NCI-H128 (cell line): ENCODE measurements around the gene PRIM1.
"Not testable (repeated sequence)": the region's sequence is repeated elsewhere in the genome, so short reads cannot be mapped to it uniquely, and the experiment has no call there.

ENCODE experiments used
- DNase-seq: peaks from one replicate; lab custom pipeline; 2025; ENCODE audit not compliant: unreplicated experiment; lab: John Stamatoyannopoulos, UW

The PRIM1 gene

DNA sequence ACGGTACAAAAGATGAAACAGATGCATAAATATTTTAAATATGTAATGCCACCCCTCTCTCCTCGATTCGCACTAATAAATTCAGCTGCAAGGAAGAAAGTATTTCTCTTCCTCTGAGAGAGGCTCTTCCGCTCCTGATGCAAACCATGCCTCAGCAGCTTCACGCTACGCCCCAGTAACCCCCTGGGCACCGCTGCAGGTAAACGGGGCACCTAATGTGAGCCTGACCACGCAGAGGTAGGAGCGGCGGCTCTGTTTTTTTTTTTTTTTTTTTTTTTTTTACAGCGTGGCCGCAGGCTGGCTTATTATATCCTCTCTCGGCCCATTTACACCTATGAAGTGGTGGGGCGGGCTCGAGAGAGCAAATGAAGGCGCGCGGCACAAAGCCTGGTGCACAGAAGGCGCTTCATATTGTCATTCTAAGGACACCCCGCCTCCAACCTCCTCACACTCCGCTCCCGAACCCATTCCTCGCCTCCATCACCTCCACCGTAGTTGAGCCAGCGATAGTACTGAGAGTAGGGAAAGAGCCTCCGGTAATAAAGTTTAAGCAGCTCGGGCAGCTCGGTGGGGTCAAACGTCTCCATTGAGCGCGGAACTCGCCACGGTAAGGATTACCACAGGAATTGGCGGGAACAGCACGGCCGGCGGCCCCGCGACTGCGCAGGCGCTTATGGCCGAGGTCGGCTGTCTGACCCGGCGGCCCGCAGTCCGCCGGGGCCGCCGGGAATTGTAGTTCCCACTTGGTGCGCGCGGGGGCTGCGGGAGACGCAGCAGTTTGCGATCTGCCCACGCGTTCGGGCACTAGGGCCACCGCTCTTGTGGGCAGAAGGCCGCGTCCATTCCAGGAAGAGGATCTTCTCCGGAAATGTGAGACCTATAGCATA, at the start of gene PRIM1:
Gene PRIM1 (minus strand): TSS at position 612 of the 887 bp plus-strand sequence. CDS start 25 bp downstream, at position 587.
- DNase-seq = peak; percentile 68

DNA sequence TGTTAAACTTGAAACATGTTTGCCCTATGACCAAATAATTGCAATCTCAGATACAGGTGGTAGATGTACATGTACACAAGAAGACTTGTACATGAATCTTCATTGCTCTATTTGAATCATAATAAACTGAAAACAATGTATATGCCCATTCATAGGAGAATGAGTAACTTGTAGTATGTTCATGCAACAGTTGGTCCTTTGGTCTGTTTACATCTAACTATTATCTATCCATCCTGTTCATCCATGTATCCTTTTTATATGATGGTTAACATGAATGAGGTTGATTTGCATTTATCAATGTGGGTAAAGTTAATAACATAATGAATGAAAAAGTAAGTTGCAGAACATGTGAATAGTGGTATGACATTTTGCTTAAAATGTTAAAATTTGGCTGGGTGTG, 48.1 kb upstream of the PRIM1 start:
- DNase-seq = no peak

DNA sequence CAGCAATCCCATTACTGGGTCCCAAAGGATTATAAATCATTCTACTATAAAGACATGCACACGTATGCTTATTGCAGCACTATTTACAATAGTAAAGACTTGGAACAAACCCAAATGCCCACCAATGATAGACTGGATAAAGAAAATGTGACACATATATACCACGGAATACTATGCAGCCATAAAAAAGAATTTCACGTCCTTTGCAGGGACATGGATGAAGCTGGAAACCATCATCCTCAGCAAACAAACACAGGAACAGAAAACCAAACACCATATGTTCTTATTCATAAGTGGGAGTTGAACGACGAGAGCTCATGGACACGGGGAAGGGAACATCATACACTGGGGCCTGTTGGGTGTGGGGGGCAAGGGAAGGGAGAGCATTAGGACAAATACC, 47.2 kb upstream of the PRIM1 start:
- not testable (repeated sequence) for DNase-seq

DNA sequence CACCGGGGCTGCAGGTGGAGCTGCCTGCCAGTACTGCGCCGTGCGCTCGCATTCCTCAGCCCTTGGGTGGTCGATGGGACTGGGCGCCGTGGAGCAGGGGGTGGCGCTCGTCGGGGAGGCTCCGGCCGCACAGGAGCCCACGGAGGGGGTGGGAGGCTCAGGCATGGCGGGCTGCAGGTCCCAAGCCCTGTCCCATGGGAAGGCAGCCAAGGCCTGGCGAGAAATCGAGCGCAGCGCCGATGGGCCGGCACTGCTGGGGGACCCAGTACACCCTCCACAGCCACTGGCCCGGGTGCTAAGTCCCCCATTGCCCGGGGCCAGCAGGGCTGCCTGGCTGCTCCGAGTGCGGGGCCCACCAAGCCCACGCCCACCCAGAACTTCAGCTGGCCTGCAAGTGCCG, 43.7 kb upstream of the PRIM1 start:
- not testable (repeated sequence) for DNase-seq

DNA sequence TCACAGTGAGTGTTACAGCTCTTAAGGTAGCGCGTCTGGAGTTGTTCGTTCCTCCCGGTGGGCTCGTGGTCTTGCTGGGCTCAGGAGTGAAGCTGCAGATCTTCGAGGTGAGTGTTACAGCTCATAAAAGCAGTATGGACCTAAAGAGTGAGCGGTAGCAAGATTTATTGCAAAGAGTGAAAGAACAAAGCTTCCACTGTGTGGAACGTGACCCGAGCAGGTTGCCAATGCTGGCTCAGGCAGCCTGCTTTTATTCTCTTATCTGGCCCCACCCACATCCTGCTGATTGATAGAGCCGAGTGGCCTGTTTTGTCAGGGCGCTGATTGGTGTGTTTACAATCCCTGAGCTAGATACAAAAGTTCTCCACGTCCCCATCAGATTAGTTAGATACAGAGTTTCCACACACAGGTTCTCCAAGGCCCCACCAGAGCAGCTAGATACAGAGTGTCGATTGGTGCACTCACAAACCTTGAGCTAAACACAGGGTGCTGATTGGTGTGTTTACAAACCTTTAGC, 43.0 kb upstream of the PRIM1 start:
- not testable (repeated sequence) for DNase-seq

DNA sequence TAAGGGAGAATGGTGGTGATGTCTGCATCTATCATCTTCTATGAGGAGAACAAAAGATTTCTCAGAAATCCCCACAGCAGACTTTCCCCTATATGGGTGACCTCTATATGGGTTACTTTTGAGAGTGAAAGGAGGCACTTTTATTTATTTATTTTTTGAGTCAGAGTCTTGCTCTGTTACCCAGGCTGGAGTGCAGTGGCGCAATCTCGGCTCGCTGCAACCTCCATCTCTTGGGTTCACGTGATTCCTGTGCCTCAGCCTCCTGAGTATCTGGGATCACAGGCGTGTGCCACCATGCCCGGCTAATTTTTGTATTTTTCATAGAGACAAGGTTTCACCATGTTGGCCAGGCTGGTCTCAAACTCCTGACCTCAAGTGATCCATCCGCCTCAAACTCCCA, 41.0 kb upstream of the PRIM1 start:
- not testable (repeated sequence) for DNase-seq

DNA sequence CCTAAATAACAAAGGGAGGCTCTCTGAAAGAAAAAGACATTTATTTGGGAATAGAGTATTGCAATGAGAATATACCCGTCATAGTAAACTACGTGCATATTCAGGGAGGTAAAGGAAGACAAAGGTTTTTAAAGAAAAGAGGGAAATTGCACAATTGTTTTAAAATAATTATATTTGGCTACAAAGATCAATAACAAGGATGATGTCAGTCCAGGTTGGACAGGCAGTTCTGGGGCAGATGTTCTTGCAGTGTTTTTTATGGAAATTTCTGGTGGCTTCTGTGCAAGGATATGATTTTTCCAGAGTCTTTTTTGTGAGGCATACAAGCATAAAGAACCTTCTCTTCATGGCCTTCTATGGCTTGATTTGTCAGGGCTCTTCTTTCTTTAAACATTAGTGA, 40.6 kb upstream of the PRIM1 start:
- no peak for DNase-seq

DNA sequence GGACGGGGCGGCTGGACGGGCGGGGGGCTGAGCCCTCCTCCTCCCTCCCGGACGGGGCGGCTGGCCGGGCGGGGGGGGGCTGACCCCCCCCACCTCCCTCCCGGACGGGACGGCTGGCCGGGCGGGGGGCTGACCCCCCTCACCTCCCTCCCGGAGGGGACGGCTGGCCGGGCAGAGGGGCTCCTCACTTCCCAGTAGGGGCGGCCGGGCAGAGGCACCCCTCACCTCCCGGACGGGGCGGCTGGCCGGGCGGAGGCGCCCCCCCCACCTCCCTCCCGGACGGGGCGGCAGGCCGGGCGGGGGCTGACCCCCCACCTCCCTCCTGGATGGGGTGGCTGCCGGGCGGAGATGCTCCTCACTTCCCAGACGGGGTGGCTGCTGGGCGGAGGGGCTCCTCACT, 37.3 kb upstream of the PRIM1 start:
- DNase-seq = not testable (repeated sequence)

DNA sequence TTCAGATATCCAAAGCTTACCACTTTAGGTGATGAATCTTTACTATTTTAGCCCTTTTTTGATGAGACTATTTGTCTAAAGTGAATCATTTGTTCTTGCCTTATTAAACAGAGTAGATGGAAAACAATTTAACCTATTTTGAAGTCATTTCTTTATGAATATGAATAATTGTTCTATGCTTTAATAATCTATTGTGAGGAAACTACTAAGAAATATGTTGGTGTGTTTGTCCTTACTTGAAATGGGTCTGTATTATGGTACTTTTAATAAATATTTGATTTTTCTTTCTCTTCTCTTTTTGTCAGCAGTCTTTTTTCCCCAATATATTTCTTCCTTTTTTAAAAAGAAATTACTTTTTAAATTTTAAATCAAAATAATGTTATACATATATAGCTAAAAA, 35.4 kb upstream of the PRIM1 start:
- no peak for DNase-seq

DNA sequence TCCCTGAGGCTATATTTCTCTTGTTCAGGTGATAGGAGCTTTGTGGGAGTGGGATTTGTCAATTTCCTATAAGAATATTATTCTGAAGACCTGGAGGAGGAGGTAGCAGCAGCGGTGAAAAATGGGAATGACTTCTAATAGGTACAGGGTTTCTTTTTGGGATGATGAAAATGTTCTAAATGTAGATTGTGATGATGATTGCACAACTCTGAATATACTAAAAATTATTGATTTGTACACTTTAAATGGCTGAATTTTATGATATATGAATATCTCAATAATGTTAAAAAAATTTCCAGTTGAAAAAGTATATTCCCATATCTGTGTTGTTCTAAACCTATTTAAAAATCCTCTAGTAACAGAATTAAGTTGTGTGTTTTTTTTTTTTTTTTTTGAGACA, 33.8 kb upstream of the PRIM1 start:
- no peak for DNase-seq

DNA sequence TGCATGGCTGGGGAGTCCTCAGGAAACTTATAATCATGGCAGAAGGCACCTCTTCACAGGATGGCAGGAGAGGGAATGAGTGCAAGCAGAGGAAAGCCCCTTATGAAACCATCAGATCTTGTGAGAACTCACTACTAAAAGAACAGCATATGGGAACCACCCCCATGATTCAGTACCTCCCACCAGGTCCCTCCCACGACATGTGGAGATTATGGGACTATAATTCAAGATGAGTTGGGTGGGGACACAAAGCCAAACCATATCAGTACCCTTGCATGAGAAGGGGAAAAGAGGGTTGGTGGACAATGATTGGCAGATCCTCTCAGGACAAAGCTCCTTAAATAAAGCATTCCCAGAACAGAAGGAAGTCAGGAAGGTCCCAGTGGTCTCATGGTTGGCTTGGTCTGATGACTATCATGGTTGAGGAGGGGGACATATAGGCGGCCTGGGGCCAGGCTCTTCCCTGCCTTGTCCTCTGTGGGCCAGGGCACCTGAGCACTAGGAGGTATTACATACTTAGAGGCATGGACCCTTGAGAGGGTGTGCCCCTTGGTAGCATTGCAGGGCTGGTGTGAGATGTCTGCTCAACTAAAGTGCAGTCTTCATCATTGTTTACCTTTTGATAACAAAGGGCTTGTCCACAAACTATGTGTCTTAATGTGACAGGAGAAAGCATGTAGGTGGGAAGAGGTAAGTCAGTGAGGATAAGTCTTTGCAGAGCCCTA, 33.2 kb upstream of the PRIM1 start:
- no peak for DNase-seq

DNA sequence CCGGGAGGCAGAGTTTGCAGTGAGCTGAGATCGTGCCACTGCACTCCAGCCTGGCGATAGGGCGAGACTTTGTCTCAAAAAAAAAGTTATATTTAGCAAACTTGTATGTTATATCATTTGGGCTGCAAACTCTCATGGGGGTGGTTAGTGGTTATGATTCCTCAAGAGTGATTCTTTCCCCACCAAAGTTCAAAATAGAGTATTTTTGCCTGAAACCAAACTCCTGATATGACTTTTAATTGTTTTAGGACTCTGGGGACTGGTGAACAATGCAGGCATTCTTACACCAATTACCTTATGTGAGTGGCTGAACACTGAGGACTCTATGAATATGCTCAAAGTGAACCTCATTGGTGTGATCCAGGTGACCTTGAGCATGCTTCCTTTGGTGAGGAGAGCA, 29.6 kb upstream of the PRIM1 start:
- no peak for DNase-seq

DNA sequence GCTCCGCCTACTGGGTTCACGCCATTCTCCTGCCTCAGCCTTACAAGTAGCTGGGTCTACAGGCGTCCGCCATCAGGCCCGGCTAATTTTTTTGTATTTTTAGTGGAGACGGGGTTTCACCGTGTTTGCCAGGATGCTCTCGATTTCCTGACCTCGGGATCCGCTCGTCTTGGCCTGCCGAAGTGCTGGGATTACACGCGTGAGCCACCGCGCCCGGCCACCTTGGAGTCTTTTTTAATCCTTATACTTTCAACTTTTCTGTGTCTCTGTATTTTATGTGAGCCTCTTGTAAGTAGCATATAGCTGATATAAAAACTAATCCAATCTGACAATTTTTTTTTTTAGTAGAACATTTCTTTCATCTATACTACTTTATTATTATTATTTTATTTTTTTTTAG, 26.6 kb upstream of the PRIM1 start:
- no peak for DNase-seq

DNA sequence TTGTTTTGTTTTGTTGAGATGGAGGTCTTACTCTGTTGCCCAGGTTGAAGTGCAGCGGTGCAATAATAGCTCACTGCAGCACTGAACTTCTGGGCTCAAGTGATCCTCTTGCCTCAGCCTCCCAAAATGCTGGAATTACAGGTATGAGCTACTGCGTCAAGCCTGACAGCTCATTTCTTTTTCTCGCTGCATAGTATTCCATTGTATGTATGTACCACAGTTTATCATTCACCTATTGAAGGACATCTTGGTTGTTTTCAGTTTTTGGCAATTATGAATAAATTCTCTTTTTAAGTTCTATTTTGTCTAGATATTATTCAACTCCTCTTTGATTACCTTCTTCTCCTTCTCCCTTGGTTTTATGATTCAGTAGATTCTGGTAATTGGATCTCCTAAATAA, 24.5 kb upstream of the PRIM1 start:
- no peak for DNase-seq

DNA sequence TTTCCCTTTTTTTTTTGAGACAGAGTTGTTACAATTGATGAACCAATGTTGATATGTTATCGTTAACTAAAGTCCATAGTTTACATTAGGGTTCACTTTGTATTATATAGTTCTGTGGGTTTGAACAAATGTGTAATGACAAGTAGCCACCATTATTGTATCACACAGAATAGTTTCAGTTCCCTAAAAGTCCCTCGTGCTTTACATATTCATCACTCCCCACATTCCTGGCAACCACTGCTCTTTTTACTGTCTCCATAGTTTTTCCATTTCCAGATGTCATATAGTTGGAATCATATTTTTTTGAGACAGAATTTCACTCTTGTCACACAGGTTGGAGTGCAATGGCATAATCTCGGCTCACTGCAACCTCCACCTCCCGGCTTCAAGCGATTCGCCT, 23.5 kb upstream of the PRIM1 start:
- DNase-seq = no peak

DNA sequence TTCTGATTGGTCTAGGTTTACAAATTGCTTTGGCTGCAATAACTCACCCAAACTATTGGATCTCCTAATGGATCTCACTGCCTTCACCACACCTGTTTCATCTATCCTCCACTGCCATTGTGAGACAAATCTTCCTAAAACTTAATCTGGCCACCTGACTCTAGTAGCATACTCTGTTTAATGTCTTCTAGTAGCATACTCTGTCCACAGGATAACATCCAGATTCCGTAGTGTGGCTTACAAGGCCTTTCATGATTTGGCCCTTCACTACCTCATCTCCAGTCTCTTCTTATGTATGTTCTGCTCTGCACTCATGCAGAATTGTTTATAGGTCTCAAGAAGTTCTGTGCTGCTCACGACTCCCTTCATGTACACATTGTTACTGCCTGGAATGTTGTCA, 21.0 kb upstream of the PRIM1 start:
- DNase-seq = no peak

DNA sequence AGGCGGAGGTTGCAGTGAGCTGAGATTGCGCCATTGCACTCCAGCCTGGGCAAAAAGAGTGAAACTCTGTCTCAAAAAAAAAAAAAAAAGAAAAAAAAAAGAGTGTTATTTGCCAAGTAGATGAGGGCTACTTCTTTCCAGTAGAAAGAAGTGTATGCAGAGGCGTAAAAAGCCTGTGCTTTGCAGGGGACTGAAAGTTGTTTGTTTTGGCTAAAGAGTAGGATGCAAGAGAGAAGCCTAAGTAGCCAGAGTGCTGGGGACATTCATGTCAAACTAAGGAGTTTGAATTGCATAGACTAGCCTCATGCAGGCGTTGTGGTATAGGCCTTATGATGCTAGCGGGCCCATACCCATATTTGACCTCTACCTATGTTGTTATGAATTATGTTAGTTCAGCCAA, 20.5 kb upstream of the PRIM1 start:
- DNase-seq = no peak

DNA sequence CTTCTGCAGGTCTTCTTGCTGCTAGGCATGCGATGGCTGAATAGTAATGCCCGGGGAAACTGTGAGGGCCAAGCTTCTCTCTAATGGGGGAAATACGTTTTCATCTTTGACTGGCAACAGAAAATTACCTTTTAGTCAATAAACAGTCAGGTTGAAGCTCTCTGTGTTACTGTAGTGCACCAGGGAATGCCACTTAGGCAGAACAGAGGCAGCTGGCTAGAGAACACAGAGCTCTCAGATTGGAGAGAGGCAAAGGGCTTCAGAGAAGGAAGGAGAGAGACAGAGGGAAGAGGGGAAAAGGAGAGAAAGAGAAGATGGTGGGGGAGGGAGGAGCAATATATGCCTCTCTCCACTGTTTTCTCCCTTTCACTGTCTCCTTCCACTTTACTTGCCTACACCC, 17.7 kb upstream of the PRIM1 start:
- DNase-seq = no peak

DNA sequence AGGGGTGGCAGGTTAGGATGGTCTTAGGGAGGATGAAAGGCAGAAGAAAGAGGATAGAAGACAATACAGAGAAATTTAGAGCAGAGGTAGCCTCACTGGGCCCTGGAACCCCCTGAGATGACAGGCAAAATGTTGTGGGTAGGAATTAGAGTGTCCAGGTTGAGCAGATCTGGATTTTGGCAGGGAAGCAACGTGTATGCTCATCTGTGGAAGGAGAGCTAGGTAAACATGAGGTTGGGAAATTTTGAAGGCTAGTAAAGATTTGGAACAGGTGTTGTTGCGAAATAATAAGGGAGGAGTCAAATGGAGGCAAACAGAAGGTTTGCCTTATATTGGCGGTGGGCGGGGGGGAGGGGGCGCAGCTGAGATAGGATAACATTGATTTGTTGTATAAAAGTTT, 16.3 kb upstream of the PRIM1 start:
- no peak for DNase-seq

DNA sequence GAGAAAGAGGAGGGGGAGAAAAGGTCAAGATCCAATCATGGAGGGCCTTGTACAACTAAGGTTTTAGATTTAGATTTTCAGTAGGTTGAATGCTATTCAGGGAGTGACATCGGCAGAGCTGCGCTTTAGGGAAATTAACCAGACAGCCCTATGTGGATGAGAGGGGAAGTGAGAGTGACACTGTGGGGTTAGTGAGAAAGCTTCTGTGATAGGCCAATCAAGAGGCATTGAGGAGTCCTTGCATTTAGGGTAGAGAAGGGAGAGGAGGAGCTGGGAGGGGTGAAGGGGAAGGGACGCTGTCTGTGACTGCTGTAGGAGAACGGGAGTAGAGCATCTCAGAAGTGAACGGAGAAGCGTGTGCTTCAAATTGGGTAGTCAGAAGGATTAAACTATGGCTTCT, 14.4 kb upstream of the PRIM1 start:
- DNase-seq = no peak

DNA sequence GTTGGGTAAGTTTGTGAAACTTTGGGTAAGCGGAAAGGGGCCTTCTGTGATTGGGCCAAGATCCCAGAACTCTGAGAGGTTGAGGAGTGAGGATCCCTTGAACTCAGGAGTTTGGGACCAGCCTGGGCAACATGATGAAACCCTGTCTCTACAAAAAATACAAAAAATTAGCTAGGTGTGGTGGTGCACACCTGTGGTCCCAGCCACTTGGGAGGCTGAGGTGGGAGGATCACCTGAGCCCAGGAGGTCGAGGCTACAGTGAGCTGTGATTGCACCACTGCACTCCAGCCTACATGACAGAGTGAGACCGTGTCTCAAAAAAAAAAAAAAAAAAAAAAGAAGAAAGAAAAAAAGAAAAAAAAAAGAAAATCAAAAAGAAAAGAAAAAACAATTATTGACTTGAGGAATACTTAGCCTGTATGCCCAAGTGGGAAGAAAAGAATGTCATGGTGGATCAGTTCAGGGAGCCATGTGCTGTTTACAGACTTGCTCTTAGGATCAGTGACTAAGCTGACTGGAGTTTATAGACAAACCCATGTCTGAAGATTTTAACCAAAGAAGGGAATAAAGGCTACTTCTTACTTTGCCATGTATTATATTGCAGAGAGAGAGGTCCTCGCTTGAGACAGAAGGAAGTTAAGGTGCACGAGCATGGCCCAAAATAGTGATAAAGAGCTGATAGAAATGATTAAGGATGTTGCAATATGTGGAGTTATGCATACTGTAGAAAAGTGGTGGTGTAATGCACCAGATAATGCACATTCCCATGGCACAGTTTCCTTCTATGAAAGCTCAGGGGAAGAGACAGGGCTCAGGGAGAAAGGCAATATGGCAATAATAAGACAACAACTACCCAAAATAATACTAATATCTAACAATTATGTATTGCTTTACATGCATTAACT, 11.9 kb upstream of the PRIM1 start:
- DNase-seq = no peak
